ENCODE measurements around the gene RAB19. TPM values are rescaled to one million over a fixed set of nuclear protein-coding genes. Genes with fewer than 3 reads are reported as not detected.
"Not testable (repeated sequence)": the region's sequence is repeated elsewhere in the genome, so short reads cannot be mapped to it uniquely, and the experiment has no call there.

The RAB19 gene
- total RNA-seq, 1 experiment from 2014 or later: 1.3 TPM

DNA sequence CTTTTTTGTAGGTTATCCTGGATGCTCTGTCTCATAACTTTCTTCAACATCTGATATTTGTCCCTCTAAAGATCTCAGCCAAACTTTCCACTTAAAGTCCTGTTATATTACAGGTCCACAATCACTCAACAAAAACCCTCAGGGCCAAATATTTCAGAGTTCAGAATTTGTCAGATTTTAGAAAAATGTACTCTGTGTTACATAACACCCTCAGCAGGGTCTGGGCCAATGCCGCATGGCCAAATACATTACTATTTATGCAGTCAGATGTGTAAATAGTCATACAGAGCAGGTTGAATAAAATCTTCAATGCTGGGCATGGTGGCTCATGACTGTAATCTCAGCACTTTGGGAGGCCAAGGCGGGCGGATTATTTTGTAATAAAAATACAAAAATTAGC lies 11.5 kb downstream of the RAB19 start:
- Histone ChIP-seq H3K4me1 (ENCODE audit: insufficient read depth, low read length) (no peaks in the 10 kb centered on the region), H3K36me3 (ENCODE audit: low read depth, low read length) (no peaks in the 10 kb centered on the region), H3K79me2 (ENCODE audit: low read length) (no peaks in the 10 kb centered on the region), H3K9ac (ENCODE audit: low read length) (no peak overlapping the region), H3K27ac (ENCODE audit: low read length) (no peak overlapping the region), H3K9me3 (ENCODE audit: low read length) (no peaks in the 10 kb centered on the region), H3F3A (ENCODE audit: low read length, unreplicated experiment) (no peaks in the 10 kb centered on the region), H3K4me3 (ENCODE audit: low read length) (no peak overlapping the region), H4K20me1 (ENCODE audit: low read length) (no peaks in the 10 kb centered on the region), H3K4me2 (ENCODE audit: low read length) (no peak overlapping the region), H3K27me3 (ENCODE audit: low read length) (no peaks in the 10 kb centered on the region), H3K9me2 (replicated peaks; ENCODE audit: low read length) (no peaks in the 10 kb centered on the region), H2AFZ (ENCODE audit: low read length) (no peak overlapping the region)
- intact Hi-C loops (cut with micrococcal nuclease): no loop called here
- ATAC-seq (no peak), DNase-seq (no peak)
- no TSS peak for BruUV-seq (replicated peaks)
- CTCF ChIA-PET: no interaction called here
- POLR2A ChIA-PET (ENCODE audit: unreplicated experiment): no interaction called here
- TF ChIP-seq EZH2 (IDR thresholded peaks at IDR 0.05; ENCODE audit: low read length, unreplicated experiment): no peak
- no peak for TF ChIP-seq EZH2phosphoT487 (IDR thresholded peaks at IDR 0.05; ENCODE audit: borderline replicate concordance, low read length)
- TF ChIP-seq, protein P1, sequence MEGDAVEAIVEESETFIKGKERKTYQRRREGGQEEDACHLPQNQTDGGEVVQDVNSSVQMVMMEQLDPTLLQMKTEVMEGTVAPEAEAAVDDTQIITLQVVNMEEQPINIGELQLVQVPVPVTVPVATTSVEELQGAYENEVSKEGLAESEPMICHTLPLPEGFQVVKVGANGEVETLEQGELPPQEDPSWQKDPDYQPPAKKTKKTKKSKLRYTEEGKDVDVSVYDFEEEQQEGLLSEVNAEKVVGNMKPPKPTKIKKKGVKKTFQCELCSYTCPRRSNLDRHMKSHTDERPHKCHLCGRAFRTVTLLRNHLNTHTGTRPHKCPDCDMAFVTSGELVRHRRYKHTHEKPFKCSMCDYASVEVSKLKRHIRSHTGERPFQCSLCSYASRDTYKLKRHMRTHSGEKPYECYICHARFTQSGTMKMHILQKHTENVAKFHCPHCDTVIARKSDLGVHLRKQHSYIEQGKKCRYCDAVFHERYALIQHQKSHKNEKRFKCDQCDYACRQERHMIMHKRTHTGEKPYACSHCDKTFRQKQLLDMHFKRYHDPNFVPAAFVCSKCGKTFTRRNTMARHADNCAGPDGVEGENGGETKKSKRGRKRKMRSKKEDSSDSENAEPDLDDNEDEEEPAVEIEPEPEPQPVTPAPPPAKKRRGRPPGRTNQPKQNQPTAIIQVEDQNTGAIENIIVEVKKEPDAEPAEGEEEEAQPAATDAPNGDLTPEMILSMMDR (conservative IDR thresholded peaks at IDR 0.05; ENCODE audit: low read depth, low read length): no peak

DNA sequence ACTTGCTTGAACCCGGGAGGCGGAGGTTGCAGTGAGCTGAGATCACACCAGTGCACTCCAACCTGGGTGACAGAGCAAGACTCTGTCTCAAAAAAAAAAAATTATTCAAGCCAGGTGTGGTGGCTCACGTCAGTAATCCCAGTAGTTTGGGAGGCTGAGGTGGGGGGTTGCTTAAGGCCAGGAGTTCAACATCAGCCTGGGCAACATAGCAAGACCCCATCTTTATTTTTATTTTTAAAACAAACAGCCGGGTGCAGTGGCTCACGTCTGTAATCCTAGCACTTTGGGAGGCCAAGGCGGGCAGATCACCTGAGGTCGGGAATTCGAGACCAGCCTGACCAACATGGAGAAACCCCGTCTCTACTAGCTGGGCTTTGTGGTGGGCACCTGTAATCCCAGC lies 12.0 kb downstream of the RAB19 start:
- ATAC-seq; BruUV-seq (replicated peaks); H4K20me1 ChIP-seq (ENCODE audit: low read length); H3K27me3 ChIP-seq (ENCODE audit: low read length); H2AFZ ChIP-seq (ENCODE audit: low read length); H3K27ac ChIP-seq (ENCODE audit: low read length); POLR2A ChIA-PET (ENCODE audit: unreplicated experiment); DNase-seq; H3K4me2 ChIP-seq (ENCODE audit: low read length); H3K36me3 ChIP-seq (ENCODE audit: low read depth, low read length); H3K79me2 ChIP-seq (ENCODE audit: low read length); intact Hi-C loops (cut with micrococcal nuclease); H3F3A ChIP-seq (ENCODE audit: low read length, unreplicated experiment); H3K9me3 ChIP-seq (ENCODE audit: low read length); H3K9me2 ChIP-seq (replicated peaks; ENCODE audit: low read length); H3K9ac ChIP-seq (ENCODE audit: low read length); H3K4me3 ChIP-seq (ENCODE audit: low read length); CTCF ChIA-PET; H3K4me1 ChIP-seq (ENCODE audit: insufficient read depth, low read length): not testable (repeated sequence)

DNA sequence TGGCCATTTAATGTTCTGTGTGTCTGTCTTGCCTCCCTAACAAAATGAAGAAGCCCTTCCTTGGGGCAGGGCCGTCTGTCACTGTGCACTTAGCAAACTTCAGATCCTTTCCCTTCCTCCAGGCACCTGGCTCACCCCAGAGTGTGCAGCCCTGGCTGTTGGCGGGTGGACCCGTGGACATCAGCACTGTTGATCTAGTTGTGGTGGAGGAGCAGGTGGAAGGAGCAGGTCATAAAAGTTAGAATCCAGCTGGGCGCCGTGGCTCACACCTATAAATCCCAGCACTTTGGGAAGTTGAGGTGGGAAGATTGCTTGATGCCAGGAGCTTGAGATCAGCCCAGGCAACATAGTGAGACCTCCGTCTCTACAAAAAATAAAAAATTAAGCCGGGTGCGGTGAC lies 12.7 kb downstream of the RAB19 start:
- Histone ChIP-seq H3F3A (ENCODE audit: low read length, unreplicated experiment) (no peaks in the 10 kb centered on the region), H3K9ac (ENCODE audit: low read length) (no peak overlapping the region), H3K79me2 (ENCODE audit: low read length) (no peaks in the 10 kb centered on the region), H3K27me3 (ENCODE audit: low read length) (no peaks in the 10 kb centered on the region), H3K9me2 (replicated peaks; ENCODE audit: low read length) (no peaks in the 10 kb centered on the region), H3K36me3 (ENCODE audit: low read depth, low read length) (no peaks in the 10 kb centered on the region), H3K4me3 (ENCODE audit: low read length) (no peak overlapping the region), H3K27ac (ENCODE audit: low read length) (no peak overlapping the region), H3K9me3 (ENCODE audit: low read length) (no peaks in the 10 kb centered on the region), H3K4me1 (ENCODE audit: insufficient read depth, low read length) (no peaks in the 10 kb centered on the region), H2AFZ (ENCODE audit: low read length) (no peak overlapping the region), H3K4me2 (ENCODE audit: low read length) (no peak overlapping the region), H4K20me1 (ENCODE audit: low read length) (no peaks in the 10 kb centered on the region)
- ATAC-seq: 0 out of 2 replicates have a peak, but pooled peaks have one; percentile 15
- no peak for DNase-seq
- ChIA-PET POLR2A (ENCODE audit: unreplicated experiment) (no interaction called here), CTCF (no interaction called here)
- no TSS peak for BruUV-seq (replicated peaks)
- TF ChIP-seq EZH2phosphoT487 (IDR thresholded peaks at IDR 0.05; ENCODE audit: borderline replicate concordance, low read length) (no peak), EZH2 (IDR thresholded peaks at IDR 0.05; ENCODE audit: low read length, unreplicated experiment) (no peak)
- TF ChIP-seq, protein P1 (conservative IDR thresholded peaks at IDR 0.05; ENCODE audit: low read depth, low read length): no peak
- intact Hi-C loops (cut with micrococcal nuclease): no loop called here
